Measurements from ENCODE around the gene ZNF638.

The ZNF638 gene

GRCh38 chr2:71455011-71455740 is 123.6 kb downstream of the ZNF638 start:
- DNase-seq (ENCODE audit: low read depth, low spot score): no peak

- no peak for DNase-seq (ENCODE audit: low read depth, low spot score)
These were observed 124.4 kb downstream of the ZNF638 start for GRCh38 chr2:71455741-71456569.

GRCh38 chr2:71456617-71457016 is 125.0 kb downstream of the ZNF638 start:
- no peak for DNase-seq (ENCODE audit: low read depth, low spot score)

GRCh38 chr2:71457123-71457915 is 125.7 kb downstream of the ZNF638 start:
- DNase-seq (ENCODE audit: low read depth, low spot score): no peak

- DNase-seq (ENCODE audit: low read depth, low spot score): no peak
These were observed 126.3 kb downstream of the ZNF638 start for GRCh38 chr2:71457923-71458322.

GRCh38 chr2:71458413-71459083 is 127.0 kb downstream of the ZNF638 start:
- no peak for DNase-seq (ENCODE audit: low read depth, low spot score)

GRCh38 chr2:71459084-71459431 is 127.5 kb downstream of the ZNF638 start:
- no peak for DNase-seq (ENCODE audit: low read depth, low spot score)

- DNase-seq (ENCODE audit: low read depth, low spot score): no peak
These were observed 128.5 kb downstream of the ZNF638 start for GRCh38 chr2:71460056-71460455.

- DNase-seq (ENCODE audit: low read depth, low spot score): no peak
These were observed 129.2 kb downstream of the ZNF638 start for GRCh38 chr2:71460595-71461303.

GRCh38 chr2:71461304-71461671 is 129.7 kb downstream of the ZNF638 start:
- no peak for DNase-seq (ENCODE audit: low read depth, low spot score)

GRCh38 chr2:71462056-71462605 is 130.5 kb downstream of the ZNF638 start:
- no peak for DNase-seq (ENCODE audit: low read depth, low spot score)

GRCh38 chr2:71462641-71463341 is 131.2 kb downstream of the ZNF638 start:
- no peak for DNase-seq (ENCODE audit: low read depth, low spot score)

- DNase-seq (ENCODE audit: low read depth, low spot score): no peak
These were observed 131.7 kb downstream of the ZNF638 start for GRCh38 chr2:71463342-71463654.

- no peak for DNase-seq (ENCODE audit: low read depth, low spot score)
These were observed 132.8 kb downstream of the ZNF638 start for GRCh38 chr2:71464389-71464788.

GRCh38 chr2:71465356-71465755 is 133.8 kb downstream of the ZNF638 start:
- no peak for DNase-seq (ENCODE audit: low read depth, low spot score)

GRCh38 chr2:71465961-71466300 is 134.3 kb downstream of the ZNF638 start:
- DNase-seq (ENCODE audit: low read depth, low spot score): no peak

- DNase-seq (ENCODE audit: low read depth, low spot score): no peak
These were observed 135.0 kb downstream of the ZNF638 start for GRCh38 chr2:71466301-71467179.

- no peak for DNase-seq (ENCODE audit: low read depth, low spot score)
These were observed 135.7 kb downstream of the ZNF638 start for GRCh38 chr2:71467180-71467815.

Data from activated CD4-positive, CD25-positive, alpha-beta regulatory T cell treated with anti-CD3 and anti-CD28 coated beads, Interleukin-2, amount 50 U/mL, for 16 hours (primary cell).